C4-2B (cell line): Measurements from ENCODE around the gene AGBL4.

Source experiments
- CTCF ChIP-seq: fragments of 450-650 bp; conservative IDR thresholded peaks from 2 replicates; pipeline ENCODE4 v1.5.1; 2017; ENCODE audit warnings: mild to moderate bottlenecking
- ZFX ChIP-seq: fragments of 450-650 bp; IDR thresholded peaks from 2 replicates; pipeline ENCODE4 v1.6.1; 2017

GRCh38 chr1:48687282-48688045 is 1336.3 kb downstream of the AGBL4 start:
- no peak for TF ChIP-seq CTCF
- no peak for TF ChIP-seq ZFX
